ENCODE data around the gene GHITM.

DNA sequence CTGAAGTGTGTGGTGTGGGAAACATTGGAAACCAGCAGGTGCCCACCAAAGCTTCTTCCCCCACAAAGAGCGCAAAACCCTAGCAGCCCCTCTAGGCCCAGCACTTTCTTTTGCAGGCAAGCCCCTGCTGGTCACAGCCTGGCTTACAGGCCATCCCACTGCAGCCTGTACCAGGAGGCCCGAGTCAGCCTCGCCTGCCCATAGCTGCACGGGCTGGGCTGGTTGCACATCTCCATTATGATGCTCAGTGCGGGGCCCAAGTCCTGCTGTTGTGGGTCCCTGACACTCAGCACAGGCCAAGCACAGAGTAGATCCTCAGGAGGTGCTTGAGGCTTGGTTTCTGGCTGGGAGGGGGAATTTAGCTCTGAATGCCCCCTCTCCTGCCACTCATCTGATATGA, 63.0 kb downstream of the GHITM start:
- TF ChIP-seq, protein P1, sequence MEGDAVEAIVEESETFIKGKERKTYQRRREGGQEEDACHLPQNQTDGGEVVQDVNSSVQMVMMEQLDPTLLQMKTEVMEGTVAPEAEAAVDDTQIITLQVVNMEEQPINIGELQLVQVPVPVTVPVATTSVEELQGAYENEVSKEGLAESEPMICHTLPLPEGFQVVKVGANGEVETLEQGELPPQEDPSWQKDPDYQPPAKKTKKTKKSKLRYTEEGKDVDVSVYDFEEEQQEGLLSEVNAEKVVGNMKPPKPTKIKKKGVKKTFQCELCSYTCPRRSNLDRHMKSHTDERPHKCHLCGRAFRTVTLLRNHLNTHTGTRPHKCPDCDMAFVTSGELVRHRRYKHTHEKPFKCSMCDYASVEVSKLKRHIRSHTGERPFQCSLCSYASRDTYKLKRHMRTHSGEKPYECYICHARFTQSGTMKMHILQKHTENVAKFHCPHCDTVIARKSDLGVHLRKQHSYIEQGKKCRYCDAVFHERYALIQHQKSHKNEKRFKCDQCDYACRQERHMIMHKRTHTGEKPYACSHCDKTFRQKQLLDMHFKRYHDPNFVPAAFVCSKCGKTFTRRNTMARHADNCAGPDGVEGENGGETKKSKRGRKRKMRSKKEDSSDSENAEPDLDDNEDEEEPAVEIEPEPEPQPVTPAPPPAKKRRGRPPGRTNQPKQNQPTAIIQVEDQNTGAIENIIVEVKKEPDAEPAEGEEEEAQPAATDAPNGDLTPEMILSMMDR (conservative IDR thresholded peaks at IDR 0.05 in 1 of 2, IDR thresholded peaks at IDR 0.05 in 1 of 2; ENCODE audit: low read depth in 1 of 2, low read length in 2 of 2): no peak
- TF ChIP-seq EZH2 (IDR thresholded peaks at IDR 0.05; ENCODE audit: low read length, missing control alignments): no peak

Data from fibroblast of lung (primary cell).